Measurements from ENCODE around the gene BNIP5.

- no peak for TF ChIP-seq CTCF (IDR thresholded peaks at IDR 0.05)
- TF ChIP-seq EP300 (IDR thresholded peaks at IDR 0.05), result no peak
- no peak for TF ChIP-seq POLR2AphosphoS5 (IDR thresholded peaks at IDR 0.05)
These were observed 40.1 kb upstream of the BNIP5 start for GRCh38 chr6:36376742-36377141.

Data from stomach (tissue), 4 donors.